Central memory CD4-positive, alpha-beta T cell (primary cell): Measurements from ENCODE around the gene KLHL3.

Source experiments
- DNase-seq: peaks from one replicate; pipeline ENCODE4 v3.0.0; 2022

KLHL3 gene

DNA sequence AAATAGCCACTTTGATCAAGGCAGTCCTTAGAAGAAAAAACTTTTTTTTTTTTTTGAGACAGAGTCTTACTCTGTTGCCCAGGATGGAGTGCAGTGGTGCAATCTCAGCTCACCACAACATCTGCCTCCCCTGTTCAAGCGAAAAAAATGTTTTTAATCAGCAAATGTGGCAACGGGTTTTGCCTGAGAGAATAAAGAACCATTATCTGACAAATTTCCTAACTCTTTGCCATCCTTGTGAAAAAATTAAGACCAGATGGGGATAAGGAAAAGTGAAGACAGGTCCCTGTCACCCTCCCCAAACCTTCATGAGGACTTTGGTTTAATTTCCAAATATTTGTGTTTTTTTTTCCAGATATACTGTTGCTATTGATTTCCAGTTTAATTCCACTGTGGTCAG, 129.5 kb downstream of the KLHL3 start:
- no peak for DNase-seq

DNA sequence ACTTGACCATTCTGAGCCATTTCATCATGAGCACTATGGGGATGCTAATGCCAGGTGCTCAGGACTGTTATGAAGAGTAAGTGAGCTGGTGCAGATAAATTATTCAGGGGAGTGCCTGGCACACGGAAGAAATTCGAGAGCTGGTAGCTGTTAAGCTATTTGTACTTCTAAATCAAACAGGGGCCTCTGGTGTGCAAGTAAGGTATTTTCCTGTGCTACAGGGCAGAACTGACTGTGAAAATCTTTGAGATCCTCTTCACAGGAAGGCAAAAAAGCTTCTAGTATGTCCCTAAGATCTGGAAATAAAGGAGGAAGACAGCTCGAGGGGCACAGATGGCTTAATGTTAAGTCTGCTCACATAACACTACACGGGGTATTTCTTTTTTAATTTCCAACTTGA, 130.5 kb downstream of the KLHL3 start:
- DNase-seq = no peak

DNA sequence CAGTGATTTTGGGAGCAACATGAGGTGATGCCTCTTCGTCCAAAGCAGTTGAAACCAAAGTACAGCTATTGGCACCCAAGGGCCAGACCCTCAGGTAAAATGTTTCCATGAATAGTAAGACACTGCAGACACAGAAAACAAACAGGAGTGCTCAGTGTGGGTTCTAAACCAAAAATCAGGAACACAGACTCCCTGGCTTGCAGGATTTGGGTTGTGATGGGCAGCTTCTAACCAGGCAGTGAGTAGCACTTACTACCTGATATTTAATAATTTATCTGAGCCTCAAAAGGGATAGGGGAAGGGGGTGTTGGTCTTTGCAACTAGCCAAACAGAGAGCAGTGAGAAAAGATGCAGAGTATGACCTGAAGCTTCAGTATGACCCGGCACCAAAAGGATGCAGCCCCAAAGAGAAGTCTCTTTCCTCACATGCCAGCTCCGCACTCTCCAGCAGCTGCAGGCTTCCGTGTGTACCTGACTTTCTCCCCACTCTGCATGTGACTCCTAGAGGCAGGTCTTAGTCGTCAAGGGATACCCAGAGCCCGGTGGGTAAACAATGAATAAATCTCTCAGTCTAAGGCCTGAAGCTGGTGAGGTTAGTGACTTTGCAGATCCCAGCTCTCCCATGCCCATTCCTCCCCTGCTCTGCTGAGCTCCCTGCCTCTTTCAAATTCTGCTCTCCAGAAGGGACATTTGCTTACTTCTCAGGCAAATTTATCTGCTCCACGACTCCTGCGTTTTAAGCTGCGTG, 131.4 kb downstream of the KLHL3 start:
- DNase-seq = no peak

DNA sequence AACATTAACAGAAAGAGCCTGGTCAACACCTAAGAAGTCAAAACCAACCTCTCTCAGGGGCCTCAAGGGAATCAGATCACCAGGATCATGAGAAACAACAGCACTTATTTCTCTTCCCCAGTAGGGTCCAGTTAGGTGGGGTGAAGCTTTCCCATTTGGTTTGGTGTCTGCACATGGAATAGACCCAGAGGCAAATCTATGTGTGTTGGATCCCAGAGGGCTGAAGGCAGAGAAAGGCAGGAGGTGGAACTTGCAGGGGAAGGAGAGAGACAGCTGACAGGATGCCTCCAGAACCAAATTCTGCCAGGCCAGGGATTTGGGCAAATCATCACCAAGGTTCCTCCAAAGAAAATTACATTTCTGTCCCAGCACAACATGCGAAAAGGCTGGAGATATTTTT, 132.0 kb downstream of the KLHL3 start:
- no peak for DNase-seq

DNA sequence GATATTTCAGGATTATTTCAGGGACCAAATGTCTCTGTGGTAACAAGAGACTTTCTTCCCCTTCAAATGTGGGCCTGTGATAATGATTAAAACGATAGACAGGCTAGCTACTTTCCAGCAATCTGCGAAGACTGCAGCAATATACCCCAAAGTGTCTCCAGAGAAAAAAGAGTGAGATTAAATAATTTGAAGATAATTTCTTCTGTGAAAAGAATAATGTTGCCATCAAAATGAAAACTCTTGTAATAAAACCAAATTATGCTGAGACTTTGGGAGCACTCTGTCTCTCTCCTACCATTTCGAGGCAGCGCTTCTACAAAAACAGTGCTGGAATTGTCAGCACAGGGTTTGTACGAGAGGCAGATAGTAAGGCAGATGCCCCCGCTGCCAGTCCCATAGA, 132.5 kb downstream of the KLHL3 start:
- DNase-seq = no peak

DNA sequence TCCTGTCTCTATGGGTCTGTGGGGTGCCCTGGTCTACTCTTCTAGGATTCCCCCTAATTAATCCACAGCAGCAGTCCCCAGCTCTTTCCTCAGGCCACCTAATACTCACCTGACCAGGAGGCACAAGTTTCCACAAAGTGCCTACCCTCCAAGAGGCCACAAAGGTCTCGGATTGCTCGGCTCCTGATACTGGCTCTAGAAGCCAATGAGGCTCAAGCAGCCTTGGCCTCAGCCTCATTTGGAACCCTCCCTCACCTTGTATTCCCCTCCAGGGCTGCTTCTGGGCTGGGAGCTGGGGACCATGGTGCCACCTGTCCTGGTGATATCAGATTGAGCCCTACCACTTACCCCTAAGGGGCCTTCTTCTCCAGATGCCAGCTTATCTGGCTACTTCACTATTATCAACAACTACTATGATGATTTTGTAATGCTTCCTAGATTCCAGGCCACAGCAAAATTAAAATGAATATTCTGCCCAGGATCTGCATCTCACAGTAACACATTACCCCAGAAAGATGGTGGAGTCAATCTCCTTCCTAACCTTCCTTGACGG, 133.1 kb downstream of the KLHL3 start:
- no peak for DNase-seq

DNA sequence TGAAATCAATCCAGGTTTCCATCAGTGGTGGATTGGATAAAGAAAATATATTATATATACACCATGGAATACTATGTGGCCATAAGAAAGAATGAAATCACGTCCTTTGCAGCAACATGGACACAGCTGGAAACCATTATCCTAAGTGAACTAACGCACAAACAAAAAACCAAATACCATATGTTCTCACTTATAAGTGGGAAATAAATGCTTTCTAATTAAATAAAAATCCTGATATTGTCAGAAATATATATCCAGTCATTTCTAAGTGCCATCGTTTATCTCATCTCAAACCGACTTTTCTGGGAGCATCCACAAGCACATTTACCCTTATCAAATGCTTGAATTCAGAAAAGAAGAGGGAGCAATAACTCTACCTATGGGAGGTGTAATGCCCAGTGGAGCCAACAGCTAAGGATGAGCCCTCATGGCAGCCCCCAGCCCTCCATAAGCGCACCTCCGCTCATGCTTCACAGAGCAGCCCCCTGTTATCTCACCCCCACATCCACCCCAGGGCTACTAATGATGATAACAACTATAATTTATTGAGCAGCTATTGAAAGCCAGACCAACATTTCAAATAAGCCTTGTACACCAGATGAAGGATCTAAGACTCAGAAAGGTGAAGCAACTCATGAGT, 135.0 kb downstream of the KLHL3 start:
- DNase-seq = no peak

DNA sequence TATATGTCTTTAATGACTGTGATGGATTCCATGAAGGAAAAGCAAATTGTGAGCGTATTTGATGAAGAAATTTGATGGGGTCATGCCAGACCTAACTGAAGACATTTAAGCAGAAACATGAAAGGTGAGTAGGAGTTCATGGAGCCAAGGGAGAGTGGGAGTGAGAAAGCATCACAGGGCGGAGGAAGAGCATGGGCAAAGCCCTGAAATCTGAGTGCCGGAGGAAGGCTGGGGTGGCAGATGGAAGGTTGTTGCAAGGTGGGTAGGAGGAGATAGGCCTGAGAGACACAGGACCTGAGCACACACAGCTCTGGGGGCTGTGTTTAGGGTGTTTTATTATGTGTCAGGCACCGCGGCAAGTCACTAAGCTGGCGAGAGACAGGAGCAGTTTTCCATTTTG, 136.4 kb downstream of the KLHL3 start:
- DNase-seq = no peak

DNA sequence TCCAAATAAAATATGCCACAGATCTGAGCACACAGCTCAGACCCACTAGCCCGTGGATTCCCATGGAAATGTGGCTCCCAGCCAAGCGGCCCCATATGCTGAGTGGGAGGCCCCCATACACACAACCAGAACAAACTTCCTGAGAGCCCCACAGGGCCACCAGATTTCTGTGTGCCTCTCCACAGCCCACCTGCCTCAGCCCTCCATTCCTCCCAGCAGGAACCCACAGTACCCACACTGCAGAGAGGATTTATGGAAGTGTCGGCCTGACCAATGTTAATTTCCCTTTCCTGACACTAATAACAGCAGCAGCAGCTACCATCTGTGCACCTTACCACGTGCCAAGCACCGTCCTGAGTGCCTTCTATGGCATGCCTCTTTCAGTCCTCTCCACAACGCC, 137.5 kb downstream of the KLHL3 start:
- DNase-seq = no peak

DNA sequence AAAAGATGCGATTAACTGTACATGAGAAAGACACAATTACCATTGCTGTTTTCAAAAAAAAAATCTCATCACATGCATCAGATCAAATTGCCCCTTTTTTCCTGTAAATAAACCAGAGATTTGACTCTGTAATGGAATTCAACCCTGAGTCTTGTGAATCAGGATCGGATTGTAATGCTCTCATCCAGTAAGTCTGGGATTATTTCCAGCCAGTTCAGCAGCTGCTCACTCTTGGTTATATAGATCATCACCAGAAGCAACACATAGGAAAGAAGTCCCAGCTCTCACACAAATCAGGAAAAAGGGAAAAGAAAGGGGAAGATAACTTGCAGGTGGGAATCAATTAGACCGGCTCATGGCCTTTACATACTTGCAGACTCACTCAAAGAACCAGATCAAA, 138.9 kb downstream of the KLHL3 start:
- no peak for DNase-seq

DNA sequence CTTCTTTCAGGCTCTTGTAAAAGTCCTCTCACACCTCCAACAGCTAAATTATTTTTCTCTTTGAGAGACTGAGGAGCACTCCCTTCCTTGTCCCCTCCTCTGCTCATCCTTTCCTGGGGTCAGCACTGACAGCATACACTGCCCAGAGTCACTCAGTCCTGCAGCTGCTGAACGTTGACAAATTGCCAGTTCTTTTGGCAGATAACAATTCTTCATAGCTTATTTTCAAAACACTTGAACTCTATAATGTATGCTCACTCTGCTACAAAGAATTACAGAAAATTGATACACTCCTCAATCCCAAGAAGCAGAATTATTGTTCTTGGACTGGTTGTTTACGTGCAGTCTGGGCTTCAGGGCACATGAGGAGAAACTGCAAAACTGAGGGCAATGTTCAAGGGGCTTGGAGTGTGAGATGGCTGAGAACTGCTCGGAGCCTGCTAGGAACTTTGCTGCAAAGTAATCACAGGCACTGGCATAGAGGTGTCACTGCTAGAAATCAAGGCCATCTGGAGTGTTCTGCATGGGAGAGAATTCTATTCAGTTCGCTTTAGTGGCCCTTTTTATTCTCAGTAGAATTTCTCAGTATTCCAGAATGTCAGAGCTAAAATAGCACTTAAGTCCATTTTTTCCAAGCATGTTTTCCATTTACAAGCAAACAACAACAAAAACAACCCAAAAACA, 140.4 kb downstream of the KLHL3 start:
- DNase-seq = no peak

DNA sequence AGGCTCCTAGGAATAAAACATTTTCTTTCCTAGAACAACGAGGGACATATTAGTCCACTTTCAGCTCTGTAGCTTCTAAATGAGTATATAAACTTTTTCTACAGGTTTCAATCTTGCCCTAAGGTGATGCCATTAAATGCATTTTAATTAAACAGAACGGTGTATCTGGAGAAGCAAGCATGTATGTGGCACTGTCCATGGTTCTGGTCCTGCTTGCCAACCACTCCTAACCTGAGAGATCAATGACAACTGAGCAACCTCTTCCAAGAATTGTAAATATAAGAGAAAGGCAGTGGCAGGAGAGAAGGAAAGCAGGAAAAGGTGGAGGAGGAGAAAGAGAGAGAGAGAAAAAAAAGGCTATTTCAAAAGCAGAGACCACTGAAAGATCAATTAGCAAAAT, 141.2 kb downstream of the KLHL3 start:
- DNase-seq = no peak

DNA sequence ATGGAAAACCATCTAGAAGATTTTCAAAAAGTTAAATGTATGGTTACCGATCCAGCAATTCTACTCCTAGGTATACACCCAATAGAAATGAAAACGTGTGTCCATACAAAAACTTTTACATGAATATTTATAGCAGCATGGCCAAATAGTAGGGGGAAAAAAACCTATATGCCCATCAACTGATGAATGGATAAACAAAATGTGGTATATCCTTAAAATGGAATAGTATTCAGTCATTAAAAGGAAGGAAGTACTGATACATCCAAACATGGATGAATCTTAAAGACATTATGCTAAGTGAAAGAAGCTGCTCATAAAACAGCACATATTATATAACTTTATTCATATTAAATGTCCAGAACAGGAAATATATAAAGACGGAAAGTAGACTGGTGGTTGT, 143.6 kb downstream of the KLHL3 start:
- no peak for DNase-seq

DNA sequence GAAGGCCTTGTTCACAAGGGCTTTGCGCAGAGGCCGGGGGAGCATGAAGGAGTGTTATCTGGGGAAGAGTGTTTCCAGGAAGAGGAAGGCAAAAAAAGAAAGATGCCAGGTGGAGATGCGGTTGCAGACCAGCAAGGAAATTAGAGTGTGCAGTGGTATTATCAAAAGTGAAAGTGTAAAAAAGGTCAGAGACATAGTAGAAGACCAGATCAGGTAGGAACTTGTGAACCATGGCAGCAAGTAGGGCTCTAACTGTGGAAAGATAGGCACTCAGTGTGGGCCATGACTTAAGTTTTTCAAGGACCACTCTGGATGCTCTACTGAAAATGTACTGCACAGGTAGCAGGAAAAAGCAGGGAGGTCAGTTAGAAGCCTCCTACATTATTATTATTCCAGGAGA, 146.7 kb downstream of the KLHL3 start:
- no peak for DNase-seq

DNA sequence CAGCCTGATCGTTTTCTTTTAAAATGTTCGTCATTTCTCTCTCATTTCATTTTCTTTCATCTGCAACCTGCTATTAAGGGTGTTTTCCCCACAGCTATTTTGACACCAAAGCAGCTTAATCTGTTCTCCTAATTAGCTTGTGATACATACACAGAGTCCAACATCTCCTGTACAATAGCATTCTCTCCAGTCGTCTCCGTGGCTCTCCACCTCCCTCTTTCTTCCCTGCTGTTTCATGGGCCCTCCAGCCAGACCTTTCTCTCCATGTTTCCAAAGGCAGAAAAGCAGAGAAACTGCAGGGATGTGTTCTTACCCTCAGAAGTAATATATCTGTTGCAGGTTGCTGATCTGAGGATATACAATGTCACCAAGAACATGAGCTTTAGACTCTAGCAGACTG, 148.0 kb downstream of the KLHL3 start:
- no peak for DNase-seq

DNA sequence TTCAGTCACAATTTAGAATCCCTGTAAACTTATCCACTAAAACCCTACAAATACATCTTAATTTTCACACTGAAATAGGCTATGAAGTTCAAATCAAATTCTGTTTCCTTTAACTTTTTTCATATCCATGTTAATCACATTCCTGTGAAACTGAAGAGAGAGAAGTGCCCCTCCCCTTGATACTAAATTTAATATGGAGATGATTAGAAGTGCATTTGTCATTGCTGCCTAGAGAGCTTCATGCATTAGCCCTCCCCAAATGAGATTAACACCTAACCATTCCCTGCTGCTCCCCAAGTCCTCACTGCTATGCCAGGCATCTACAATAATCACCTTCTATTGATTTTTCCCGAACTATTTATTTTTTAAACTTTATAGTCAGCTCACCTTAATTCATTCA, 151.6 kb downstream of the KLHL3 start:
- no peak for DNase-seq

DNA sequence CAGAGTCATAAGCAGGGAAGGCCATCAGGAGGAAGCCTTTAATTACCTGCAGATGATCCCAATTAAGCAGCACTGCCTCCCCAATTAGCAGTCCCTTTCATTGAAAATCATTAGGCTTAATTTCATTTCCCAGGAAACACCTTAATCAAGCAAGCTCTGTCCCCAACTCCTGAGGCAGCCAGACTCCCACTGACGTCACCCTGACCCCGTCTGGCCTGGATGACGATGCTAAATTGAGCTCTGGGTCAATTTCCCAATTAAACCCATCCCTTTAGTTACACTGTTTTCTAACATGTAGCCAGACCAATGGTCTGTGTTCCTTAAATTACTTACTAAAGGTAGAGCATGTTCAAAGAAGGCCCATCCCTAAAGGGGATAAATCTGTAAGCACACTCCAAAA, 152.8 kb downstream of the KLHL3 start:
- no peak for DNase-seq

DNA sequence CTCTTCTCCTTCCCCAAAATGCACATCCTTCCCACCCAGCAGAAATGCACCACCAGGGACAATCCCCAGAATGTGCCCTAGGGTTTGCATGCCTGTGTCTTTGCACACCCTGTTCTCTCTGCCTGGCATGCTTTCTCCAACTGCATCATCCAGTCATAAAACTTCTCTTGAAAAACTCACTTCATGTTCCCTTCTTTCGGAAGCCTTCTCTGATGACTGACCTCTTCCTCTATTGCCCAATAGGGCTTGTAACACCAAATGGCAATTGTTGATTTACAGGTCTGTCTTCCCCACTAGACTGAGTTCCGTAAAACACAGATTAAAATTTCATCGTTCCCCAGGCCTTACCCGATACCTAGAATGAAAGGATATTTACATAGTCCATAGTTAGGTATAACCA, 153.7 kb downstream of the KLHL3 start:
- no peak for DNase-seq

DNA sequence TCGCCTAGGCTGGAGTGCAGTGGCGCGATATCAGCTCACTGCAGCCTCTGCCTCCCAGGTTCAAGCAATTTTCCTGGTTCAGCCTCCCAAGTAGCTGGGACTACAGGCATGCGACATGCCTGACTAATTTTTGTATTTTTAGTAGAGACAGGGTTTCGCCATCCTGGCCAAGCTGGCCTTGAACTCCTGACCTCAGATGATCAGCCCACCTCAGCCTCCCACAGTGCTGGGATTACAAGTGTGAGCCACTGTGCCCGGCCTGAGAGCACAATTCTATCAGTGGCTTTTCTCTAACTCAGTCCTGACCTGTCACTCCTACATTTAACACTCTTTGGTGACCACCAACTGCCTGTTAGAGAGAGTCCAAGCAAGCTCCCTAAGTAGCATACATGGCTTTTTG, 154.1 kb downstream of the KLHL3 start:
- DNase-seq = no peak

DNA sequence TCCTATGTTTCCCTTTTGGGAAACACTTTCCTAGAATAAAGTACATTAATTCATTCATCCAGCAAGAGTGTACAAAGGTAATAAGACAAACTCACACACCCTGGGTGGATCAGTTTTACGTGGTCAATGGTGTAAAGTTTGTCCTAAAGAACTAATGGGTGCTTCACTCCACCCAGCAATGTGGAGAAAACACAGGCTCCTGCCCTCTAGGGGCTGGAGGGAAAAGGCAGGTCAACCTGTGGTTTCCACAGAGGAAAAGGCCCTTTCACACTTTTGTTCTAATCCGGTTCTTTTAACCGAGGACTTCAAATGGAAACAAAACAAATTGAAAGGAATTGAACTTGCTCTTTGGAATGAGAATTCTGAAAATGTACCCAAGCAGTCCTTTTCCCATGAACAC, 155.9 kb downstream of the KLHL3 start:
- no peak for DNase-seq

DNA sequence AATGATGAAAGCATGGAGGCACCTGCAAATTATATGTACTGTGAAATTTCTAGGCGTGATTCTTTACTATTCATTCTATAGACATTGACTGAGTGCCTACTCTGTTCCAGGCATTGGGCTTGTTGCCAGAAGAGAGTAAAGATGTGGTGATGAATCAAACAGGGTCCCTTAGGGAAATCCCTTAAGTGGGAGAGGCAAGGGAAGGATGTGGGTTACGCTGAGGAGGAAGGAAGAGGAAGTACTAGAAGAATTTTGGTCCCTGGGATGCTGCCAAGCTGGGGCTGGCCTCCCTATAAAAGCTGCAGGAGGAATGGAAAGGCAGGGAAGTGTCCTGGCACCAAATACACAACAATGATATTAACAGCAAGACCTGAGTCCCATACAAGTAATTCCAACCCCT, 160.0 kb downstream of the KLHL3 start:
- DNase-seq = no peak

DNA sequence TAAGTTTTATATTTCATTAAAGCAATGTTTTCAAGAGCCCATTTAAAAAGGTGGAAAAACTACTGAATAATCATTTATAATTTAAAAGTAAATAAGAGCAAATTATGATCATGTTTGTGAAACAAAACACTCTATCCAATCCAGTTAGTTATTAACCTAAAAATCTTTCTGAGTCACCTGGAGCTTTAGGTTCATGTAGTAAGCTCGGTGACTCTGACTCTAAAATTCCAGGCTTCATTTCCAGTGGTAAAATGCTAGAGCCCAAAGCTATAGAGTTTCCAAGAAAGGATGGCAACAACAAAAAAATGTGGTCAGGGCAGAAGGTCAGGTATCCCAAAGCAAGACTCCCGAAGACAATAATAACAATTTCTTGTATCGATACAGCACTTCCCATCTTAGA, 160.7 kb downstream of the KLHL3 start:
- DNase-seq = no peak

DNA sequence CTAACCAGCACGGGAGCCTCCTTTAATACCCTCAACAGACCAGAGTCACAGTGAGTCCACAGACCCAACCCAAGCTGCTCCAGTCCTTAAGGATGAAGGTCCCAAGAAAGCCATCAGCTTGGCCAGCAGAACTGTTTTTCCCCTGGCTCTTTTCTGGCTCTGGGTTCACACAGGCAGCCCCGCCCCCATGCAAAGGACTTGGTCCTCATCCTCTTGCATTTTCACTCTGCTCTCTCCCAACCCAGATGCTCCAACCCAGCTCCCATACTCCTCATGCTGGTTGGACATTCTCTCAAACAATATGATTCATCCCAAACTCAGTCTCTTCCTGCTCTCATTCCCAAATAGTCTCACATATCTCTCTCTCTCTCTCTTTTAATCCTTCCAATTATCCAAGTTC, 162.5 kb downstream of the KLHL3 start:
- DNase-seq = no peak

DNA sequence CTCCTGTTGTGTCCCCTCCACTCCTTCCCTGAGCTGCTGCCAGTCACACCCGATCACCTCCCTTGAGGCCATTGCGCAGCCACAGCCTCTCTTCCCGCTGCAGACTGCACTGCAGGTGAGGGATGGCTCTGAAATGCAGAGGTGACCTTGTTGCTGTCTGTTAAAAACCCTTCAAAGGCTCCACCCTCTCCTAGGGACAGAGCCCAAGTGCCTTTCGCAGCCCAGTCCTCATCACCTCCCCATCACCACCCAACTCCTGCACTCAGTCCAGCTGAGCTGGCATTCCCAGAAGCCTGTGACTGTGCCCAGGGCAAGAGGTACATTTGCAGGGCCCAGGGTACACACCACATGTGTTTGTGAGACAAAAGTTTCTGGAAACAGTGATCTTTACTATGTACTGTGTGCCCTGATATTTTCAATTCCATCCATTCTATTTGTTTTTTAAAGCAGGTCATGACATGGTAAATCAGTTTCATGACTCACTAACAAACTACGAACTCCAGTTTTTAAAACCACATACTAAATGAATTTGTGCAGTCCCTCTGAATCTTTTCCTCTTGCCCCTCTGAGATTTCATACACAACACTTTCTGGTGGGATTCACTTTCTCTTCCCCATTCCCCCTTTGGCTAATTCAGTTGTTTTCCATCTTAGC, 163.7 kb downstream of the KLHL3 start:
- DNase-seq = no peak
